ENCODE measurements around the gene SMKR1. TPM values are rescaled to one million over a fixed set of nuclear protein-coding genes. Genes with fewer than 3 reads are reported as not detected.

SMKR1 gene
- total RNA-seq = not detected in 2 replicates

GRCh38 chr7:129501760-129502707, at the start of gene SMKR1:
TSS of gene SMKR1 (plus strand) at chr7:129502531. CDS start at chr7:129502825, 294 bp downstream.

Other genes with a start within 250 kb of the SMKR1 start
- gene STRIP2, start 68.1 kb upstream of the SMKR1 start, total RNA-seq = 1.3 and 4.2 TPM in 2 replicates
- gene NRF1, start 109.2 kb downstream of the SMKR1 start, total RNA-seq = 6.0 and 14.8 TPM in 2 replicates